Stomach (tissue), 4 donors: ENCODE results near the gene KERA.

ENCODE experiments used
- EP300 ChIP-seq: sonication (generic); formaldehyde crosslinking; IDR thresholded peaks from one replicate; pipeline ENCODE4 v1.6.1; 2017; ENCODE audit warnings: antibody characterized with exemption
- POLR2A ChIP-seq, 4 donors: fragments of 450-650 bp; IDR thresholded peaks; one replicate each; pipeline ENCODE4 v1.6.1; 2016; ENCODE audit warnings: antibody characterized with exemption in 4 of 4, control low read depth in 2 of 4, mild to moderate bottlenecking in 1 of 4, moderate library complexity in 1 of 4
- POLR2AphosphoS5 ChIP-seq, 3 donors: sonication (generic); formaldehyde crosslinking; IDR thresholded peaks; one replicate each; pipeline ENCODE4 v1.6.1; 2016; ENCODE audit warnings: antibody characterized with exemption in 3 of 3
- TF ChIP-seq, protein P1 (sequence below), 7 experiments: fragments of 450-650 bp in 4 of 7; fragments of 200-600 bp in 3 of 7; sonication (generic) in 3 of 7; IDR thresholded peaks; one replicate each; pipeline ENCODE4 v1.5.1; 2016 to 2019; ENCODE audit warnings: antibody characterized with exemption in 7 of 7, control low read depth in 2 of 7, mild to moderate bottlenecking in 1 of 7

DNA sequence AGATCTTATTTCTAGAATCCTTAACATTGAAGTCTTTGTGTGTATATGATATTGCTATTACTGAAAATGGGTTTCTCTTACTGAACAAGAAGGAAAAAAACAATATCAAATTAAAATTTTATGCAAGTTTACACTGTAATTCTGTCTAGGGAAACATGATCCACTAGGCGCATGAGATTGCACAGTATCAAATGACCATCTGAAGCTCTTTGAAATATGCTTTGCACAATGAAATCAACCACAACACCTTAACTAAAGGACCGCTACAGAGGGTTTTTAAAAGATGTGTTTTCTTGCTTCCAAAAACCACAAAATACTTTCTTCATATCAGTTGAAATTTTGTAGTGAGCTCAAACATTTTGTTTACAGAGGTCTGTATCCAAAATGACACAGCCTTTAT lies 15.1 kb upstream of the KERA start:
- TF ChIP-seq EP300, result no peak
- TF ChIP-seq, protein P1, sequence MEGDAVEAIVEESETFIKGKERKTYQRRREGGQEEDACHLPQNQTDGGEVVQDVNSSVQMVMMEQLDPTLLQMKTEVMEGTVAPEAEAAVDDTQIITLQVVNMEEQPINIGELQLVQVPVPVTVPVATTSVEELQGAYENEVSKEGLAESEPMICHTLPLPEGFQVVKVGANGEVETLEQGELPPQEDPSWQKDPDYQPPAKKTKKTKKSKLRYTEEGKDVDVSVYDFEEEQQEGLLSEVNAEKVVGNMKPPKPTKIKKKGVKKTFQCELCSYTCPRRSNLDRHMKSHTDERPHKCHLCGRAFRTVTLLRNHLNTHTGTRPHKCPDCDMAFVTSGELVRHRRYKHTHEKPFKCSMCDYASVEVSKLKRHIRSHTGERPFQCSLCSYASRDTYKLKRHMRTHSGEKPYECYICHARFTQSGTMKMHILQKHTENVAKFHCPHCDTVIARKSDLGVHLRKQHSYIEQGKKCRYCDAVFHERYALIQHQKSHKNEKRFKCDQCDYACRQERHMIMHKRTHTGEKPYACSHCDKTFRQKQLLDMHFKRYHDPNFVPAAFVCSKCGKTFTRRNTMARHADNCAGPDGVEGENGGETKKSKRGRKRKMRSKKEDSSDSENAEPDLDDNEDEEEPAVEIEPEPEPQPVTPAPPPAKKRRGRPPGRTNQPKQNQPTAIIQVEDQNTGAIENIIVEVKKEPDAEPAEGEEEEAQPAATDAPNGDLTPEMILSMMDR (IDR thresholded peaks at IDR 0.05), result no peak
- TF ChIP-seq POLR2A (IDR thresholded peaks at IDR 0.05), result no peak
- no peak for TF ChIP-seq POLR2AphosphoS5 (IDR thresholded peaks at IDR 0.05)
